ENCODE measurements around the gene DBH. TPM values are rescaled to one million over a fixed set of nuclear protein-coding genes. Genes with fewer than 3 reads are reported as not detected.

The DBH gene
- total and polyA plus RNA-seq, 10 of the 15 experiments (the other 5 are each of a cell fraction or from before 2014, with no cell fraction given), result not detected

GRCh38 chr9:133605856-133606707 lies 30.1 kb upstream of the DBH start:
- SMC1A ChIA-PET (ENCODE audit: uncharacterized antibody, unreplicated experiment), result no interaction called here
- Histone ChIP-seq H3K27me3 (replicated peaks in 1 of 2; ENCODE audit: control insufficient read depth in 2 of 2, insufficient read depth in 2 of 2, low read length in 1 of 2) (peaks cover 0 to 9% of the 10 kb centered on the region in 2 experiments; a peak in 3 of 4 replicates), H3K4me1 (ENCODE audit: control insufficient read depth, insufficient read depth, low read length) (no peaks in the 10 kb centered on the region), H4K20me1 (ENCODE audit: control insufficient read depth, insufficient read depth) (no peaks in the 10 kb centered on the region), H2AFZ (ENCODE audit: control insufficient read depth, low read depth, low read length) (no peak overlapping the region), H3K36me3 (ENCODE audit: control insufficient read depth in 2 of 2, insufficient read depth in 2 of 2, low read length in 1 of 2) (no peaks in the 10 kb centered on the region), H3K4me2 (ENCODE audit: control insufficient read depth, insufficient read depth) (no peak overlapping the region), H3K4me3 (no peak overlapping the region), H3K9me3 (replicated peaks; ENCODE audit: control insufficient read depth, insufficient read depth, low read length) (no peaks in the 10 kb centered on the region), H3K79me2 (ENCODE audit: control insufficient read depth, insufficient read depth, low read length) (no peaks in the 10 kb centered on the region), H3K9ac (ENCODE audit: control insufficient read depth, insufficient read depth, low read length) (no peak overlapping the region), H3K27ac (ENCODE audit: control insufficient read depth, insufficient read depth) (no peak overlapping the region)
- CTCF ChIA-PET, result no interaction called here
- WGBS (ENCODE audit: insufficient coverage, insufficient replicate concordance, low lambda C conversion rate, missing lambda C conversion rate), result 44% methylated on average over 16 of the region's 16 CpGs
- ATAC-seq (no peak), DNase-seq (ENCODE audit: low read depth, low spot score) (no peak), FAIRE-seq (no peak)
- RAD21 ChIA-PET (ENCODE audit: unreplicated experiment), result no interaction called here
- TF ChIP-seq NR2F1 (conservative IDR thresholded peaks at IDR 0.05), result no peak
- TF ChIP-seq, protein P1, sequence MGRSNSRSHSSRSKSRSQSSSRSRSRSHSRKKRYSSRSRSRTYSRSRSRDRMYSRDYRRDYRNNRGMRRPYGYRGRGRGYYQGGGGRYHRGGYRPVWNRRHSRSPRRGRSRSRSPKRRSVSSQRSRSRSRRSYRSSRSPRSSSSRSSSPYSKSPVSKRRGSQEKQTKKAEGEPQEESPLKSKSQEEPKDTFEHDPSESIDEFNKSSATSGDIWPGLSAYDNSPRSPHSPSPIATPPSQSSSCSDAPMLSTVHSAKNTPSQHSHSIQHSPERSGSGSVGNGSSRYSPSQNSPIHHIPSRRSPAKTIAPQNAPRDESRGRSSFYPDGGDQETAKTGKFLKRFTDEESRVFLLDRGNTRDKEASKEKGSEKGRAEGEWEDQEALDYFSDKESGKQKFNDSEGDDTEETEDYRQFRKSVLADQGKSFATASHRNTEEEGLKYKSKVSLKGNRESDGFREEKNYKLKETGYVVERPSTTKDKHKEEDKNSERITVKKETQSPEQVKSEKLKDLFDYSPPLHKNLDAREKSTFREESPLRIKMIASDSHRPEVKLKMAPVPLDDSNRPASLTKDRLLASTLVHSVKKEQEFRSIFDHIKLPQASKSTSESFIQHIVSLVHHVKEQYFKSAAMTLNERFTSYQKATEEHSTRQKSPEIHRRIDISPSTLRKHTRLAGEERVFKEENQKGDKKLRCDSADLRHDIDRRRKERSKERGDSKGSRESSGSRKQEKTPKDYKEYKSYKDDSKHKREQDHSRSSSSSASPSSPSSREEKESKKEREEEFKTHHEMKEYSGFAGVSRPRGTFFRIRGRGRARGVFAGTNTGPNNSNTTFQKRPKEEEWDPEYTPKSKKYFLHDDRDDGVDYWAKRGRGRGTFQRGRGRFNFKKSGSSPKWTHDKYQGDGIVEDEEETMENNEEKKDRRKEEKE (IDR thresholded peaks at IDR 0.05), result no peak
- TF ChIP-seq NBN (IDR thresholded peaks at IDR 0.05), result no peak
- no peak for TF ChIP-seq CBX3 (IDR thresholded peaks at IDR 0.05; ENCODE audit: borderline replicate concordance, low read depth)
- no peak for TF ChIP-seq IKZF2 (IDR thresholded peaks at IDR 0.05)
- no peak for TF ChIP-seq CHD1 (IDR thresholded peaks at IDR 0.05; ENCODE audit: low read depth, low read length)
- TF ChIP-seq ZNF384 (IDR thresholded peaks at IDR 0.05; ENCODE audit: borderline replicate concordance, low read depth, low read length), result no peak
- no peak for TF ChIP-seq EGR1 (IDR thresholded peaks at IDR 0.05; ENCODE audit: borderline replicate concordance in 1 of 2, low read depth in 2 of 2, low read length in 2 of 2)
- no peak for TF ChIP-seq ZNF217 (IDR thresholded peaks at IDR 0.05)
- no TSS peak for BruUV-seq (replicated peaks)
- intact Hi-C loops (cut with micrococcal nuclease; ENCODE audit: unreplicated experiment), result no loop called here
- POLR2A ChIA-PET, result interaction anchor here (0.6 kb wide), 1 partner anchor 365 kb away, joined by 4 read pairs; no protein-coding TSS in a partner anchor
- in situ Hi-C loops (cut with MboI), result no loop called here
